NCI-H1417 (cell line): ENCODE results near the gene CCDC186.

ENCODE experiments used
- DNase-seq, 3 experiments: peaks; one replicate each; lab custom pipeline; 2025; lab: John Stamatoyannopoulos, UW

Gene CCDC186

DNA sequence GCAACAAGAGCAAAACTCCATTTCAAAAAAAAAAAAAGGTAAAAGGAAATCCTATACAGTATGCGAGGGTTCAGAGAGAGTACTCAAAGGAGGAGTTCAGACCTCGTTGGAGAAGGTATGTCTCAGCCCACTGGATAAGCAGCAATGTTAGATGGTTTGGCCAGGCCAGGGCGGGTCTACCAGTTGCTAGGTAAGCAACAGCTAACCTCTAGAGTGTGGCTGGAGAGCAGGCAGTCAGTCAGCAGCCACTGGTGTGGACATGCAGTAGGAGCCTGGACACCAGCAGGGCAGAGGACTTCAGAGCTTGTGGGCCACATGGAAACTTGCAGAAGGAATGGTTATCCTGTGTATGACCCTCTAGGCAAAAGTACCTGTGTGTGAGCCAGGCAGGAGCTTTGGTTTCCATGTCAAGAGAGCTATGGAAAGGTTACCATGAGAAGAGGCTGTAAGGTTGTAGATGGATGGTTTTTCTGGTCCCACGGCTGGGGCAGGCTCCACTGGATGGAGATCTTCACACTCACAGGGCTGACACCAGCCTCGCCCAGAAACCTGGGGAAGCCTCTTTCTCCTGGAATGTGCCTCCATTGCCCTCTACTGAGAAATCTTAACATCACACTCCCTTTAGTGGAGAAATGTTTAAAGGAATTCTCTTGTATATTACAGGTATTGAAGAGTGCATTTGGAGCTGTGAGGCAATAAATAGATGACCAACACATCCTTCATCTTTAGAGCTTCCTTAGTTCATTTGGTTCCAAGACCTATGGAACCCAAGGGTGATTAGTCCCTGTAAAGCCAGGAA, 63.6 kb downstream of the CCDC186 start:
- peak in 1 of 3 experiments; percentile 11 for DNase-seq

DNA sequence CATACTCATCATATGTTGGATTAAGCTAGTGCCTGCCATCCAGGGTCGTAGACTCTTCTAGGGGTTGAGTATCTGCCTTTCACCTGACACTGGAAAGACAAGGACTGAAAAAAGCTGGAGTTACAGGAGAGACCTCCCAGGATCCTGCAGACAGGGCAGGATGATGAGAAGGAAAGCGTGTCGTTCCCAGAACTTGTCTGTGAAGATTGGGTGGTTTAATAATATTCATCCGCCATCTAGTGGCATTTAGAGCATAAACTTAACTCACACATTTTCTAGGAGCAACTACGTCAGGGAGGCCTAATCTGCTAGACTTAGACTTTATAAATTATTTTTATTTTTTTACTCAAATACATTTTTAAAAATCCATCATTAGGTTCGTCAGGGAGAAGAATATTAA, 70.7 kb downstream of the CCDC186 start:
- DNase-seq = peak; percentile 10 to 67 (median 23)

DNA sequence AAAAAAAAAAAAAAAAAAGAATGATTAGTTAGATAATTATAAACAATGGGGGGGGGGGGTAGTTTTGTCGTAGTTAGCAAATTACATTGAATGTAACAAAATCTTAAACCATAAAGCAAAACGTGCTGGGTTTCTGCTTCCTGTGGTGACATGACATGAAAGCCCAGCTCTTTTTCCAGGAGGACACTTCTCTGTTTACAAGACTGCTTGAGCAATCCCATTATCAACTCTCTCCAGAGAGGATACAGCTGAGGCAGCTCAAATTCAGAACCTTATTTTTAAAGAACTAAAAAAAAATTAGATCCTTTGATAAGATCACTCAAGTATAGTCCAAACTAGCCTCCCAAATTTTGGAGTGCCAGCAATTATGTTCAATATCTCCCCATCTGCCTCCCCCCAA, 71.7 kb downstream of the CCDC186 start:
- no peak for DNase-seq

- no peak for DNase-seq
Measured at GRCh38 chr10:114100848-114101741, 72.9 kb downstream of the CCDC186 start.

GRCh38 chr10:114096864-114097263, 77.1 kb downstream of the CCDC186 start:
- DNase-seq = no peak

- no peak for DNase-seq
Measured at GRCh38 chr10:114095559-114096337, 78.3 kb downstream of the CCDC186 start.

GRCh38 chr10:114094795-114095194, 79.2 kb downstream of the CCDC186 start:
- no peak for DNase-seq

DNA sequence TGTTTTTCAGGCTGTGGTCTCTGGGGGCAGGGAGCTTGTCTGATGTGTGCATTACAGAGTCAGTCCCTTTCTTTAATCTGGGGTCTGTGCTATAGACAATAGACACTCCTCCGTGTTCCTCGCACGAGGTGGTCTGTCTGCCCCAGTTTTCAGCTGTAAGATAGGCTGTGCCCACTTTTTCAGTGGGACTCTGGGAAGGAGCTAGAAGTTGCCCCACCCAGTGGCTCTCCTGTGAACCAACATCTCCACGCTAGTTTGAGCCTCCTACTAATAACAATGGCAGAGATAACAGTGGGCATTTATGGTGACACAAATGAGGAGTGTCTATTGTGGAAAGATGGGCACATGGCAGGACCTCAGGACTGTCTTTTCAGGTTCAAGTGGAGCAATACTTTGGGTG, 86.3 kb downstream of the CCDC186 start:
- no peak for DNase-seq

DNA sequence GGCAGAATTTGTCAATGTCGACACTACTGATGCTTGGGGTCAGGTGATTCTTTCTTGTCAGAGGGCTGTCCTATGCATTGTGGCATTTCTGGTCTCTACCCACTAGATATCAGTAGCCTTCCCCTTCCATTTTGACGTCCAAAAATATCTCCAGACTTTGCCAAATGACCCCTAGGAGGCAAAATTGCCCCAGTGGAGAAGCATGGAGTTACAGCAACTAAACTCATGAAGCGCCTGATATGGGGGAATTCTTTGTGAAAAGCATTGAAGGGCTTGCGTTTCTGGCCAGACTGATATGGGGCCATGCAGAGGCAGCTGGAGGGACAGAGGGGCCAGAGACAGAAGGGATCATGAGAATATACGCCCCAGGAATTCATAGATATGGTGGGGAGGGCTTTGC, 86.7 kb downstream of the CCDC186 start:
- DNase-seq = no peak

- no peak for DNase-seq
Measured at GRCh38 chr10:114084215-114084614, 89.8 kb downstream of the CCDC186 start.

DNA sequence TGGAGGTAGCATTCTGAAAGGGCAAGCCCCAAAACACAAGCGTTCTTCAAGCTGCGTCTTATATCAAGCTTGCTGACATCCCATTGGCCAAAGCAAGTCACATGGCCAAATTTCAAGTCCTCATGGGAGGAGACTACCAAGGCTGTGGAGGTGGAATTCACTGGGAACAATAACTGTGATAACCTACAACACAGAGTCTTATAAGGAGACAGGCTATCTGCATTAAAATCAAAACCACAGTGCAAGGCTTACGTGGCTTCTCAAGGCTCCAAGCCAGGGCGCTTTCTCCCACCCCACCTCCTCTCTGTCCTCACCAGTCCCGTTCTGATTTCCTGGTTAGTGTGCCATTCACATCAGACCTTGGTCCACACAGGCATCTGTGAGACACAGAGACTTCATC, 91.0 kb downstream of the CCDC186 start:
- no peak for DNase-seq

DNA sequence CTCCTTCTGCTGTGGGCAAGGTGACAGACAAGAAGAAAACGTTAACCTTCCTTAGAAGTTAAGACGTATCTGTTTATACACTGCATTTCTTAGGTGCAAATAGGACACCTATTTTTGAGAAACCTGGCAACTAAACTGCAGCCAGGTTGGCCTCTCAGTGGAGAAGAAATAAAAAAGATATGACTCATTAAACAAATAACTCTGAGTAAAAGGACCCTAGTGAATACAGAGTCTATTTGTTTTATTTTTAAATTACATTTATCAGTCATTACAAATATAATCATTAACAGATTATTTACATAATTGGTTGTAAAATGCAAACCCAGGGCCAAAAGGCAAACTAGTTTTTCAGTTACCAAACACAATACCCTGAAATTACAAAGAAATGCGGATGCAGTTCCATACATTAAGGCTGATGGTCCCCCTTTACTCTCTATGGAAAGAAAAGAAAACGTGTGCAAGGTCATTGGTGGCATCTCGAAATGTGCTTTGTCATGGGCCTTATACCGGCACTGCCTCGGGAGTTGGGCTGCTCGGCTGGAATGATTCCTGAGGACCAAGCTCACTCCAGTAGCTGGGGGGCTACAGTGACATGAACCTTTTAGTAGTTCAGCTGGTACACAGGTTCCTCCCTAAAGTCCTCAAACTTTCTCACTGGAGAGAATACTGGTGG, 92.0 kb downstream of the CCDC186 start:
- no peak for DNase-seq

DNA sequence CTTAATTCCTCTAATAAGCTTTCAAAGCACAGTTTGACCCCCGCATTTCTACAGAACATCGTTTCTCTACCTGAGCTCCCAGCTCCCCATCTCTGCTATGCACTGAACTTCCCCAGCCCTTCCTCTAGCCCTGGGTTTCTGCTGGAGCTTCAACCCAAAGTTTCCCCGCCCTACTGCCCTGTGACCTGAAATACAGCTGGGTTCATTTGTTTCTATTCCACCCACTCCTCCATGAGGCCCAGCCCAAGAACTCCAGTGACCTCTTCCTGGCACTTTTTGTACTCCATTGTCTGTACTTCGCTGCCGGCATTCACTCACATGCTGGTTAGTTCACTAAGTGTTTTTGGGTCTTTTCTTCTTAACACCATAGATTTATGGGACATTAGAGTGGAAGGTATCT, 94.6 kb downstream of the CCDC186 start:
- DNase-seq = no peak

DNA sequence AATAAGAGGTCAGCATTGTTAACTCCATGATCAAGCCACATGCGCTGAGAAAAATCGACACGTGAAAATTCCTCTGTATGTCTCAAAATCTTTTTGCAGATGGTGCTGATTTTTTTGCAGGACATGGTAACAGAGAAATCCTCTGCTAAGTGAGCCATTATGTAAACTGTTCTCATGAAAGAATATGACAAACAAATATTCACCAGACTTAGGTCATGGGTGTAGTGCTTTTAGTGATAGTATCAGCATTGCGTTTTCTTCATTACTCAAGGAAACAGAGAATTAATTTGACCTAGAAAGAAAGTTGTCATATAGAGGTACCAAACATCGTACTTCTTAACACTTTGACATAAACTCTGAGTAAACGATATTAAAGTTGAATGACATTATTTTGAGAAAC, 95.7 kb downstream of the CCDC186 start:
- no peak for DNase-seq

DNA sequence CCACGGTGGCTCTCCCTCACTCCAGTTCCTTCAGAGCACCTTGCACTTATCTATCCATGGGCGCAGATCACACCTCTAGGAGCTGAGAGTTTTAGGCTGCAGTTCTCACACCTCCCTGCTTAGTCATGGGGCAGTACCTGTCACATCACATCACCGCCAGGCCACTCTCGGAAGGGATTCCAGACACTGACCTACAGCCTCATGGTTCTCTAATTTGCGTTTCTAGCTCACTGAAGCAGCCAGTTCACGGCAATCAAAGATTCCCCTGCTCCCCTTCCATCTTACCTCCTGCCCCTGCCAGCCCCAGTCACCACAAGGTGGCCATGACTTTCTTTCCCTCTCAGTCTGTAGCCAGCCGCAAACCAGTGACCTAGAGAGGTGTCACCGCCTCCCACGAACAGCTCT, 96.2 kb downstream of the CCDC186 start:
- DNase-seq = no peak

GRCh38 chr10:114077347-114077746, 96.7 kb downstream of the CCDC186 start:
- DNase-seq = no peak

DNA sequence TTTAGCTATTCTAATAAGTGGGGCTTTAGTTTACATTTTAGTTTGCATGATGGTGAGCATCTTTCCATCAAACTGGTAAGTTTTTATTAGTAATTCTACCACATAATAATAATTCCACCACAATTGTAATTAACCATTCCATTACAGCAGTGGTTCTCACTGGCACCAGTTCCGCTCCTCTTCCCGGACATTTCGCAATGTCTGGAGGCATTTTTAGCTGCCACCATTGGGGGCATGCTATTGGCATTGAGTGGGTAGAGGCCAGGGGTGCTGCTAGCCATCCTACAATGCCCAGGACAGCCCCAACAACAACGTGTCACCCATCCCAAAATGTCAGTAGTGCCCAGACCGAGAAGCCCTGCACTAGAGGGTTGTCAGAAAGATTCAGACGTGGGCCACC, 98.9 kb downstream of the CCDC186 start:
- no peak for DNase-seq

GRCh38 chr10:114073395-114074186, 100.4 kb downstream of the CCDC186 start:
- no peak for DNase-seq

GRCh38 chr10:114071178-114071577, 102.8 kb downstream of the CCDC186 start:
- no peak for DNase-seq
